ENCODE results near the gene OPN4.

DNA sequence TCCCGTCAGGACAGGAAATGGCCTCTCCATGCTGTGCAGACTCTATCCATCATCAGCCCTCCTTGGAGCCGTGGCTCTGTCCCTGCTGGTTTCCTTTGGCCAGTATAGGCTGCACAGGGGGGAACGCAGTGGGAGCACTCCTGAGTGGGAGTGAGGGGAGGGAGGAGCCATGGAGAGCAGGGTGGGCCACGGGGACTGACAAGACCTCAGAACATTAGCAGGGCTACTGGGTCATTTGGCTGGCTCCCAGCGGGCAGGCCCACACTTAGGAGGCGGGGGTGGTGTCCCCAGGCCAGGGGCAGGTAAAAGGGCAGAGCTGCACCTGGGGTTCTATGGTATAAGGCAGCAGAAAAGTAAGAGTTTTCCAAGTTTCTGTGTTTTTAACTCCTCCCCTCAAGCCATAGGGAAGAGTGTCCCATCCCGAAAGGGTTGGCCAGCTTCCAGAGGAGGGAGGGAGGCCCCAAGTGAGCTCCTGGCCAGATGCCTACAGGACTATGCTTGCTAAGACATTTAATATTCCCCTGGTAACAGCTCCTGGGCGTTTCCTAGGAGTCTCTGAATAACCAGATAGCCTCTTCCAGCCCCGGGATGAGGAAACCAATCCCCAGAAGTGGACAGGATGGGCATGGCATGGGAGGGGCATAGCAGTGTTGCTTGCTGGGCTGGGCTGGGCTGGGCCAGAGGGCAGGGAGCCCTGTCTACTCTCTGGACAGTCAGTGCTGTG is 5.5 kb upstream of the OPN4 start:
- TF ChIP-seq FOXJ3 (CRISPR knock-in tag; IDR thresholded peaks at IDR 0.05): no peak
- TF ChIP-seq, protein P1, sequence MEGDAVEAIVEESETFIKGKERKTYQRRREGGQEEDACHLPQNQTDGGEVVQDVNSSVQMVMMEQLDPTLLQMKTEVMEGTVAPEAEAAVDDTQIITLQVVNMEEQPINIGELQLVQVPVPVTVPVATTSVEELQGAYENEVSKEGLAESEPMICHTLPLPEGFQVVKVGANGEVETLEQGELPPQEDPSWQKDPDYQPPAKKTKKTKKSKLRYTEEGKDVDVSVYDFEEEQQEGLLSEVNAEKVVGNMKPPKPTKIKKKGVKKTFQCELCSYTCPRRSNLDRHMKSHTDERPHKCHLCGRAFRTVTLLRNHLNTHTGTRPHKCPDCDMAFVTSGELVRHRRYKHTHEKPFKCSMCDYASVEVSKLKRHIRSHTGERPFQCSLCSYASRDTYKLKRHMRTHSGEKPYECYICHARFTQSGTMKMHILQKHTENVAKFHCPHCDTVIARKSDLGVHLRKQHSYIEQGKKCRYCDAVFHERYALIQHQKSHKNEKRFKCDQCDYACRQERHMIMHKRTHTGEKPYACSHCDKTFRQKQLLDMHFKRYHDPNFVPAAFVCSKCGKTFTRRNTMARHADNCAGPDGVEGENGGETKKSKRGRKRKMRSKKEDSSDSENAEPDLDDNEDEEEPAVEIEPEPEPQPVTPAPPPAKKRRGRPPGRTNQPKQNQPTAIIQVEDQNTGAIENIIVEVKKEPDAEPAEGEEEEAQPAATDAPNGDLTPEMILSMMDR (IDR thresholded peaks at IDR 0.05 in 2 of 3, conservative IDR thresholded peaks at IDR 0.05 in 1 of 3; ENCODE audit: insufficient read depth in 2 of 3, low read depth in 1 of 3, low read length in 3 of 3): no peak
- TF ChIP-seq TBP (optimal IDR thresholded peaks at IDR 0.05; ENCODE audit: low read depth, low read length): no peak
- TF ChIP-seq PHB2 (IDR thresholded peaks at IDR 0.05; ENCODE audit: low read depth): no peak
- TF ChIP-seq EGR1 (conservative IDR thresholded peaks at IDR 0.05): no peak
- TF ChIP-seq ZBED1 (IDR thresholded peaks at IDR 0.05): no peak
- no peak for TF ChIP-seq NR4A1 (CRISPR knock-in tag; IDR thresholded peaks at IDR 0.05)
- TF ChIP-seq NR4A1 (tag; IDR thresholded peaks at IDR 0.05): no peak
- TF ChIP-seq, protein P2, sequence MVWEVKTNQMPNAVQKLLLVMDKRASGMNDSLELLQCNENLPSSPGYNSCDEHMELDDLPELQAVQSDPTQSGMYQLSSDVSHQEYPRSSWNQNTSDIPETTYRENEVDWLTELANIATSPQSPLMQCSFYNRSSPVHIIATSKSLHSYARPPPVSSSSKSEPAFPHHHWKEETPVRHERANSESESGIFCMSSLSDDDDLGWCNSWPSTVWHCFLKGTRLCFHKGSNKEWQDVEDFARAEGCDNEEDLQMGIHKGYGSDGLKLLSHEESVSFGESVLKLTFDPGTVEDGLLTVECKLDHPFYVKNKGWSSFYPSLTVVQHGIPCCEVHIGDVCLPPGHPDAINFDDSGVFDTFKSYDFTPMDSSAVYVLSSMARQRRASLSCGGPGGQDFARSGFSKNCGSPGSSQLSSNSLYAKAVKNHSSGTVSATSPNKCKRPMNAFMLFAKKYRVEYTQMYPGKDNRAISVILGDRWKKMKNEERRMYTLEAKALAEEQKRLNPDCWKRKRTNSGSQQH (CRISPR knock-in tag; IDR thresholded peaks at IDR 0.05): no peak
- no peak for TF ChIP-seq JUND (IDR thresholded peaks at IDR 0.05; ENCODE audit: borderline replicate concordance, low read depth, low read length)
- no peak for TF ChIP-seq JUND (tag; IDR thresholded peaks at IDR 0.05; ENCODE audit: borderline replicate concordance, low read depth, low read length)
- TF ChIP-seq, protein P3, sequence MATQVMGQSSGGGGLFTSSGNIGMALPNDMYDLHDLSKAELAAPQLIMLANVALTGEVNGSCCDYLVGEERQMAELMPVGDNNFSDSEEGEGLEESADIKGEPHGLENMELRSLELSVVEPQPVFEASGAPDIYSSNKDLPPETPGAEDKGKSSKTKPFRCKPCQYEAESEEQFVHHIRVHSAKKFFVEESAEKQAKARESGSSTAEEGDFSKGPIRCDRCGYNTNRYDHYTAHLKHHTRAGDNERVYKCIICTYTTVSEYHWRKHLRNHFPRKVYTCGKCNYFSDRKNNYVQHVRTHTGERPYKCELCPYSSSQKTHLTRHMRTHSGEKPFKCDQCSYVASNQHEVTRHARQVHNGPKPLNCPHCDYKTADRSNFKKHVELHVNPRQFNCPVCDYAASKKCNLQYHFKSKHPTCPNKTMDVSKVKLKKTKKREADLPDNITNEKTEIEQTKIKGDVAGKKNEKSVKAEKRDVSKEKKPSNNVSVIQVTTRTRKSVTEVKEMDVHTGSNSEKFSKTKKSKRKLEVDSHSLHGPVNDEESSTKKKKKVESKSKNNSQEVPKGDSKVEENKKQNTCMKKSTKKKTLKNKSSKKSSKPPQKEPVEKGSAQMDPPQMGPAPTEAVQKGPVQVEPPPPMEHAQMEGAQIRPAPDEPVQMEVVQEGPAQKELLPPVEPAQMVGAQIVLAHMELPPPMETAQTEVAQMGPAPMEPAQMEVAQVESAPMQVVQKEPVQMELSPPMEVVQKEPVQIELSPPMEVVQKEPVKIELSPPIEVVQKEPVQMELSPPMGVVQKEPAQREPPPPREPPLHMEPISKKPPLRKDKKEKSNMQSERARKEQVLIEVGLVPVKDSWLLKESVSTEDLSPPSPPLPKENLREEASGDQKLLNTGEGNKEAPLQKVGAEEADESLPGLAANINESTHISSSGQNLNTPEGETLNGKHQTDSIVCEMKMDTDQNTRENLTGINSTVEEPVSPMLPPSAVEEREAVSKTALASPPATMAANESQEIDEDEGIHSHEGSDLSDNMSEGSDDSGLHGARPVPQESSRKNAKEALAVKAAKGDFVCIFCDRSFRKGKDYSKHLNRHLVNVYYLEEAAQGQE (IDR thresholded peaks at IDR 0.05; ENCODE audit: borderline replicate concordance): no peak
- TF ChIP-seq, protein P3 (CRISPR knock-in tag; IDR thresholded peaks at IDR 0.05; ENCODE audit: low read depth): no peak
